Activated gamma-delta T cell treated with anti-CD3 and anti-CD28 coated beads, Interleukin-2, amount 50 U/mL, for 16 hours (primary cell): Measurements from ENCODE around the gene PPP6R1.

Experiments used
- DNase-seq: peaks from one replicate; pipeline ENCODE4 v3.0.0-alpha.2; 2020; ENCODE audit warnings: low read depth

PPP6R1 gene

GRCh38 chr19:55257461-55258420 lies 1.1 kb downstream of the PPP6R1 start:
- DNase-seq: no peak

DNA sequence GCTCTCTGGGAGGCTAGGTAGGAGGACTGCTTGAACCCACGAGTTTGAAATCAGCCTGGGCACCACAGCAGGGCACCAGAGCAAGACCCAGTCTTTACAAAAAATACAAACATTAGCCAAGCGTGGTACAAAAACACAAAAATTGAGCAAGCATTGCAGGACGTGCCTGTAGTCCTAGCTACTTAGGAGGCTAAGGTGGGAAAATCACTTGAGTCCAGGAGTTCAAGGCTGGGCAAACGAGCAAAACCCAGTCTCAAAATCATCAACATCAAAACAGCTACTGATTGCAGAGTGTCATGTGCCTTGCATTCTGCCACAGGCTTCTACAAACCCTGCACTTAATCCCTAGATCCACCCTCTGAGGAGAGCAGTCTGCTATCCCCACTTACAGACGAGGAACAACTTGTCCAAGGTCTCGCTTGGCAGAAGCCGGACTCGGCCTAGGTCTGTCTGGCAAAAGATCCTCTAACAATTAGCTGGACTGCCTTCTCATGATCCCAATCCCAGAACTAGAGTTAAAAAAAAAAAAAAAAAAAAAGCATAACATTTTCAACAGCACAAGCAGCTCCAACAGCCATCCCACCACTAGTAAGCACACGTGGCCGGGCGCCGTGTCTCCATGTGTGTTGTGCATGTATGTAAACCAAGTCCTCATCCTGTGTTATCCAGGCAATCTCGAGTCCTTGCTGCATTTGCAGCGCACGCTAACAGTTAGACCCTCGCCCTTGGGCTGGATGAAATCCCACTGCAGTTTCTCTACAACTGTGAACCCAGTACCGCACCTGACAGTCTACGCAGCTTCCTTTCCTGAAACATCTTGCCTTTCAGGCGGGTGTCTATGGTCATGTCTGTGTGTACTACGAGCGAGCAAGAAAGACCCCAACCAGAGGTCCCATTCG lies 2.0 kb downstream of the PPP6R1 start:
- DNase-seq: no peak

DNA sequence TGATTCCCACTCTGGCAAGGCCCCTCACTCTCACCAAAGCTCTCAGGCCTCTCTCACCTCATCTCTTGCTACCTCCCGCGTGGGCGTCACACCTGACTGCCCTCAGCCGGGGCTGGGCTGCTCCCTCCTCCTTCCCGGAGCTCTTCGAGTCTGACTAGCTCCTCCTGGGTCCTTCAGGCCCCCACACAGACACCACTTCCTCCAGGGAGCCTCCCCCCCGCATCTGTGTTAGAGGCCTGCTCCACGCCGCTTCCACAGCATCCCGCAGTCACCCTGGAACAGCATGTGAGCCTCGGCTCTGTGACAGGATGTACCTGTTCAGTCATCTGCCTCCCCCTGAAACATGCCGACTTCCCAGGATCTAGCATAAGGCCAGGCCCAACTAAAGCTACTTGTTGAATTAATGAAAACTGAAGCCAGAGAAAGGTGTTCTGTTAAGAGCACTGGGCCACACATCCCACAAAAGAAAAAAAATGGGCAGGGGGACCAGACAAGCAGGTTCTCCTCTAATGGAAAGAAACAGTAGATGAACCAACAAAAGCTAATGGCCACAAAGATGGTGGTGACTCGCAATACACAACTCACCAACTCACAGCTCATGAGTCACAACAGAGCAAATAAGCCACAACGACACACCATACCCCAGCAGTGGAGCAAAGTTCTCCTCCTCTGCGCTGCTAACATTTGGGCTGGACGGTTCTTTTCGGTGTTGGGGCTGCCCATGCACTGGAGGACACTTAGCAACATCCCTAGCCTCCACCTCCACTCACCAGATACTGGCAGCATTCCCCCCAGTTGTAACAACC lies 3.0 kb downstream of the PPP6R1 start:
- DNase-seq: no peak

DNA sequence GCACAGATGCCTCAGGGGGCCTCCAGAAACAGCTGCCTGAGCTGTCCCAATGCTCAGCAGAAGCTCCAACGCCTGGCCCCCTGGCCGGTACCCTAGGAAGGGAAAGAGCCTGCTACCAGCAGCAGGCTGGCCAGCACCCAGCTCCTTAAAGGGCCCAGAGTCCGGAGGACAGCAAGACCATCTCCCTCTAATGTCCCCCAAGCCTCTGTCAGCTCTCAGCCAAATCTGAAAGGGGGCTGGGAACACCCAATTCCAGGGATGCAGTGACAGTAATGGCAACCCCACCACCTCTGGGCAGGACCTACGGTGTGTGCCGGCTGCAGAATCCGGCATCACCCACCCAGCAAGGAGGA lies 4.2 kb downstream of the PPP6R1 start:
- DNase-seq: no peak

DNA sequence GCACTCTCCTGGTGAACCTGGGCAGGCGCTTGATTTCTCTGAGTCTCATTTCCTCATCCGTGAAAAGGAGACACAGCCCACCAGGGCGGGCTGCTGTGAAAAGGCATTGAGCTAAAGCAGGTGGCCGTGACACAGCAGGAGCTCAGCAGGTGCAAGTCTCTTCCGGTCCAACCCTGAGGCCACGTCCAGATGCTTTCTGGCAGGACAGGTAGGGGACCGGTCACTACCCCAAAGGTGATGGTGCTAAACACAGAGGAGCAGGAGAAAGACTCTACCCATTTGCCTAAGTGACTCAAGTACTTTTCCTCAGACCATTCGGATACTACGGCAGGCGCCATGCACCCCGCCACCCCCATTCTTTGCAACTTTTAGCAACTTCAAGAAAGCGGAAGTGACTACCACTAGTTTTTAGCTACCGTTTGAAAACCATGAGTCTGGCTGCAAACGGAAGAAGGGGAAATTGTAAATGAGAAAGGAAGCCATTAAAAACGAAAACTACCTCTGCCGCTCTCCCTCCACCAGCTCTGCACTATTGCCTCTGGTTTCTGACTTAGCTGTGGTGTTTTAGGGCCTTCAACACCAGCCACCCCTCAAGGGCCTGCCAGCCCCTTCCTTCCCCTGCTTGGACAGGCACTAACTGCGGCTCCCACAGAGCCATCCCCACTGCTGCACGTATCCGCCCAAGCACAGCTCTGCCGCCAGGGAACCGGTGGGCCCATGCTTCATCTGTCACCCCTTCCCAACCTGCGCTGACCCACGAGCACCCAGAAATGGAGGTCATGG lies 4.8 kb downstream of the PPP6R1 start:
- peak; percentile 49 for DNase-seq

- no peak for DNase-seq
Observed at GRCh38 chr19:55252760-55253663, 5.8 kb downstream of the PPP6R1 start.

DNA sequence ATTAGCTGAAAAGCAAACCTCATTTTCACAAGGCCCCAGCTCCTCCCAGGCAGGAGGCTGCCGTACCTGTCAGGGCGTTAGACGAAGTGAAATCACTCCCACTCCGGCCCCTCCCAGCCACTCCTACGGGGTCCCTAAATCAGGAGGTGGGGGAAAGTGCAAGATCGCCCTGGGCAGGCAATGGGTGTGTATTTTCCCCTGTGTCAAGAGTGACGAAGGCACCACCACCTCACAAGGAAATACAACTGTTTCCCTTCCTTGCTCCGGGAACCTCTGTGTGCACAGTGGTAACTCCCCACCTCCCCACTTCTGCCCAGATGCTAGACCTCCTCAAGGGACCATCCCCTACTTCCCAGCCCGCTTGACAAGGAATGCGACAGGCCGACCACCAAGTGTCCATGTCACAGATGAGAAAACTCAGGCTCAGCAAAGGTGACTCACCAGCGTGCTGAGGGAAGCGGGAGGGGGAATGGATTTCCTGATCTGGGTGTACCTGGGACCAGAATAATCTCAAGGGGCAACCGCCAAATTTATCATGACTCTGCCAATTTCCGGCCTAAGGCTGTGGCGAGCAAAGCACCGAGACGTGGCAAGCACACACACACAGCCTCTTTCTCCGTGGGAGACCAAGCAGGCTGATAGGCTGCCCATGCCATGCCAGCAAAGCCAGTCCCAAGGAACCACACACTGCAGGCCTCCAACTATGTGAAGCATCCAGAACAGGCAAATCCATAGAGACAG lies 7.3 kb downstream of the PPP6R1 start:
- peak; percentile 44 for DNase-seq

- no peak for DNase-seq
Observed at GRCh38 chr19:55250262-55251036, 8.4 kb downstream of the PPP6R1 start.

GRCh38 chr19:55249841-55250240 lies 9.0 kb downstream of the PPP6R1 start:
- DNase-seq: no peak

- DNase-seq: no peak
Observed at GRCh38 chr19:55248704-55249103, 10.1 kb downstream of the PPP6R1 start.

DNA sequence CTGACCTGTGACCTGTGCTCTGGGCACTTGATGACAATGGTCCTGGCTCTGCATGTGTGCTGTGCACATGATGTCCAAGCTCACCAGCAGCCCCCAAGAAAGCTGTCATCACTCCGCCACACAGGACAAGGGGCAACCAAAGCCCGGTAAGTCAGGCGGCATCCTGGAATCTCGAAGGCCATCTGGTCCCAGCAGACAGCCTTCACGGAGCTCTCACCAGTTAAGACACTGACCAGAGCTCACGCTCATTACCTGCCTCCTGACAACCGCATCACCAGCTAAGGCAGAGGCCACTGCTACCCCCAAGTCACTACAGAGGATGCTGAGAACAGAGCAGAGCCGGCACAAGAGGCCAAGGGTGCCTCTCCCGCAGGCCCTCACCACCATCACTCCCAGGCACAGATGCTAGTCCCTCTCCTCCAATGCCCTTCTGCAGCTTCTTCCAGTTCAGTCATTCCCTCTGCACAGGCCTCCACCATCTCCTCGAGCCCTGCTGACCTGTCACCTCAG lies 10.6 kb downstream of the PPP6R1 start:
- no peak for DNase-seq

GRCh38 chr19:55247621-55248099 lies 11.2 kb downstream of the PPP6R1 start:
- DNase-seq: no peak

DNA sequence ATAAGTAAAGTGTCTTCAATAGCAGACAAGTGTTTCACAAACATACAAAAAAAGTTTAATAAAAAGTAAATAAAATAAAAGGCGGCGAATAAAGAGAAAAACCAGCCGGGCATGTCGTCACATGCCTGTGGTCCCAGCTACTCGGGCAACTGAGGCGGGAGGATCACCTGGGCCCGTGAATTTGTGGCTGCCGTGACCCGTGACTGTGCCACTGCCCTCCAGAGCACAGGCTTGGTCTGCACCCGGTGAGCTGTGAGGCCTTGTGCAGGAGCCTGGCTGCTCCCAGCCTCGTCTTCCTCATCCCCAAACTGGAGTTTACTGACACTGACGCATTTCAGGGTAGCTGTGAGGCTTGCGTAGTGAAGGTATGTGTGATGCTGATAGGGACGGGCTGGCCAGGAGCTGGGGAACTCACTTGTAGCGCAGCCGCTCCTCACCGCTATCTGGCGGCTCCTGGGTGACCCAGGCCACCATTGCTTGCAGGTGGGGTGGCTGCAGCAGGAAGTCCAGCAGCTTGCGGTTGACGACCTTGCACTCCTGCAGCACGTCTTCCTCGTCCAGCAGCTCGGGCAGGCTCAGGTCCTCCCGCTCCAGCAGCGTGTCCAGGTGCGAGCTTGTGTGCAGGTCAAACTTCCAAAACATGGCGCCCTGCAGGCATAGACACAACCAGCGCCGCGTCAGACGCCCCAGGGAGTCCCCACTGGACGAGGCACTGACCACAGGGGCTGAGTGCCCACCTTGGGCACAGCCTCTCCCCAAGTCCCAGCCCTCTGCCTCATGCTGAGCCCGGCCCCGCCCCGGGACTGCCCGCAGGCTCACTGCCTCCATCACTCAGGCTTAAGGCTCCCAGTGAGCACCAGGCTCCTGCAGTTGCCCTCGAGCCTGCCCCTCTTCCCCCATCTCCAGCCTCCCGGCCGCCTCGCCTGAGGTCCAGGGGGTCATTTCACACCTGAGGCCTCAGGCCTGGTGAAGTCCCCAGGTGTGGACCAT lies 12.1 kb downstream of the PPP6R1 start:
- no peak for DNase-seq

DNA sequence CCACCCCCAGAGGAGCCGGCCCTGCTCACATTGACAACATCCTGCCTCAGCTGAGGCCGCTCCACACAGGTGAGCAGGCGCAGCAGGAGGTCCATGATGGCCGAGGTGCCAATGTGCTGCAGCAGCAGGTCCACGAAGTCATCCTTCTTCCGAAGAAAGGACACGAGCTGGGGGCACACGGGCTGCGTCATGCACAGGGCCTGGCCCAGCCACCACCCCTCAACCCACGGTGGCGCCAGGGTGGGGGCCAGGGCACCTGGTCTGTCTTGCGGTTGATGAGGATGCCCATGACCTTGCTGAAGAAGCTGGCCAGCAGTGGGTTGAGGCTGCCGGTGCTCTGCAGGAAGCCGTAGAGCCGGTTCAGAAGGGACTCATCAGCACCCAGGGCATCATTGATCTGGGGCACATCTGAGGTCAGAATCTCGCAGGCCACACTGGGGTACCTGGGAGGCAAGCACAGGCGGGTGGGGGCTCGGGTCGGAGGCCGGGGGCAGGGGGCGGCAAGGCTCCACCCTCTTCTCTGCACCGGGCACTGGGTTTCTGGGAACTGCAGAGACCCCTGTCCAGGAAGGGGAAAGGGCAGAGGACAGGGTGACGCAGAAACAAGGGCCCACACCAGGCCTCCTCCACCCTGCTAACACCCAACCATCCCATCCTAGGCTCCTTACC lies 13.4 kb downstream of the PPP6R1 start:
- no peak for DNase-seq

GRCh38 chr19:55244004-55244680 lies 14.7 kb downstream of the PPP6R1 start:
- DNase-seq: no peak

DNA sequence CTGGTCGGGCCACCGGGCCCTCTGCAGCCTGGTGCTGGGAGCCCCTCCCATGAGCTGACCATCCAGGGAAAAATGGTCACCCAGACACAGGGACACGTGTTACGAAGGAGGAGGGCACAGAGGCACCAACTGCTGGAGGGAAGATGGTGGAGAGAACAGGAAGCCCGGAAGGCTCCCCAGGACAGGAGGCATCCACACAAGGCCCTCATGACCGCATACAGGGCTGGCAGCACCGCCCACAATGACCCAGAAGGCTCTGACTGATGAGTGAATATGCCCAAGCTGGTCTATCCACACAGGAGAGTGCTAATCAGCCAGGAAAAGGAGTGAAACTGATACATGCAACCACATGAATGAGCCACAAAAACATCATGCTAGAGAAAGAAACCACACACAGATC lies 16.3 kb downstream of the PPP6R1 start:
- DNase-seq: no peak
